ENCODE measurements around the gene ACKR3. TPM values are rescaled to one million over a fixed set of nuclear protein-coding genes. Genes with fewer than 3 reads are reported as not detected.
A peak's percentile ranks its signal among the peaks of the same experiment; 100 is the strongest.

Gene ACKR3
- total and polyA plus RNA-seq, 10 of the 15 experiments (the other 5 are each of a cell fraction or from before 2014, with no cell fraction given), result 3.0 to 154 (median 6.4) TPM

DNA sequence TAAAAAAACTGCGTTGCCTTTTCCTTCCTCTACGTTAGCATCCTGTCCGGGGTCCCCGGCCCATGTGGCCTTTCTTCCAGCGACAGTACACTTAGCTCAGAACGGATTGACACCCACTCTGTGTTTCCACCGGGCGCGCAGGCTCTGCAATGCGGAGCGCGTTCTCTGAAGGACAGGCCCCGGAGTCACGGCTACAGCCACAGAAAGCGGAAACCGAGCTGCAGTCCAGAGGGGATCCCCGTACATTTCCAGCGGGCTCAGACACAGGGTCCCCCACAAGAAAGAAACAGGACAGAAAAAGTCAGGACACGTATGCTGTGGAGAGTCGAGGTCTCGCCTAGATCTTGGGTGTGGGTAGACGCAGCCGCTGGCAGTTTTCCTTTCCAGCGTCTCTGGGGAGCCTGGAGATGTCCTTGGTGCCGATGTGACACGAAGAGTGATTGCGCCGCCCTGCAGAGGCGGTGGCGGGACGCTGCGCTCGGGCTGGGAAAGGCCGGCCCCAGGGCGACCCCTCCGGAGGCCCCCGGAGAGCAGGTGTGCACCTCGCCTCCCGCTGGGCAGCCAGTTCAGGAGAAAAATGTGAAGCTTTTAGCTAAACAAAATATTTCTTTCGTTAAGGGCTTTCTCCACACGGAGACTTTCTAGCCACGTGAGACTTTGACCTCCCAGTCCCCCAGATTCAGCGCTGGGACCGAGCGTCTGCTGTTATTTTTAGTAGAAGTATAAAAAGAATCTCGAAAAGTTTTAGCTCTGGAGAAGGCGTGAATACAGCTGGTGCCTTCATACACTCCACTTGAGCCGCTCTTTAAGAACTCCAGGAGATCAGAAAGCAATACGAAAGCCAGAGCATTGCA lies 1.3 kb upstream of the ACKR3 start (continued):
- TF ChIP-seq SPI1 (IDR thresholded peaks at IDR 0.05; ENCODE audit: borderline replicate concordance, insufficient read depth, low read depth, low read length) (0 out of 2 replicates have a peak, but pooled peaks have one; percentile 21), ZNF217 (IDR thresholded peaks at IDR 0.05) (no peak), CREM (IDR thresholded peaks at IDR 0.05; ENCODE audit: low read depth) (peak; percentile 12; the same call in 1 of the 2 replicates), GABPA (IDR thresholded peaks at IDR 0.05; ENCODE audit: low read depth) (0 out of 2 replicates have a peak, but pooled peaks have one; percentile 12), NFYA (IDR thresholded peaks at IDR 0.05; ENCODE audit: borderline replicate concordance, low read depth, low read length) (no peak), RAD21 (IDR thresholded peaks at IDR 0.05; ENCODE audit: insufficient read depth, low read depth, low read length) (peak; percentile 29; the same call in 1 of the 2 replicates), ZNF622 (IDR thresholded peaks at IDR 0.05) (no peak), MEF2B (IDR thresholded peaks at IDR 0.05; ENCODE audit: partially characterized antibody, poor library complexity, severe bottlenecking) (peak; percentile 82), KAT2A (conservative IDR thresholded peaks at IDR 0.05; ENCODE audit: control insufficient read depth, low read depth, low read length) (no peak), HDGF (IDR thresholded peaks at IDR 0.05) (no peak), ZZZ3 (IDR thresholded peaks at IDR 0.05; ENCODE audit: control insufficient read depth, insufficient read length, low read depth) (no peak), YY1 (IDR thresholded peaks at IDR 0.05; ENCODE audit: low read depth, low read length) (peak; percentile 12; the same call in 1 of the 2 replicates), ESRRA (IDR thresholded peaks at IDR 0.05; ENCODE audit: low read length) (no peak), NR2F1 (conservative IDR thresholded peaks at IDR 0.05) (0 out of 2 replicates have a peak, but pooled peaks have one; percentile 12), ZBED1 (IDR thresholded peaks at IDR 0.05; ENCODE audit: borderline replicate concordance) (no peak), NR2C2 (IDR thresholded peaks at IDR 0.05; ENCODE audit: borderline replicate concordance, control insufficient read depth, insufficient read length, low read depth) (no peak), SMARCA5 (IDR thresholded peaks at IDR 0.05) (no peak), SUPT20H (IDR thresholded peaks at IDR 0.05; ENCODE audit: borderline replicate concordance, control insufficient read depth, low read depth, low read length) (no peak), MYB (IDR thresholded peaks at IDR 0.05; ENCODE audit: borderline replicate concordance, low read depth, low read length) (no peak), ZNF24 (IDR thresholded peaks at IDR 0.05) (no peak)
- TF ChIP-seq, protein P1, sequence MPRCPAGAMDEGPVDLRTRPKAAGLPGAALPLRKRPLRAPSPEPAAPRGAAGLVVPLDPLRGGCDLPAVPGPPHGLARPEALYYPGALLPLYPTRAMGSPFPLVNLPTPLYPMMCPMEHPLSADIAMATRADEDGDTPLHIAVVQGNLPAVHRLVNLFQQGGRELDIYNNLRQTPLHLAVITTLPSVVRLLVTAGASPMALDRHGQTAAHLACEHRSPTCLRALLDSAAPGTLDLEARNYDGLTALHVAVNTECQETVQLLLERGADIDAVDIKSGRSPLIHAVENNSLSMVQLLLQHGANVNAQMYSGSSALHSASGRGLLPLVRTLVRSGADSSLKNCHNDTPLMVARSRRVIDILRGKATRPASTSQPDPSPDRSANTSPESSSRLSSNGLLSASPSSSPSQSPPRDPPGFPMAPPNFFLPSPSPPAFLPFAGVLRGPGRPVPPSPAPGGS (IDR thresholded peaks at IDR 0.05; ENCODE audit: borderline replicate concordance, insufficient read depth, low read depth, low read length, poor library complexity, severe bottlenecking), result no peak
- TF ChIP-seq, protein P2, sequence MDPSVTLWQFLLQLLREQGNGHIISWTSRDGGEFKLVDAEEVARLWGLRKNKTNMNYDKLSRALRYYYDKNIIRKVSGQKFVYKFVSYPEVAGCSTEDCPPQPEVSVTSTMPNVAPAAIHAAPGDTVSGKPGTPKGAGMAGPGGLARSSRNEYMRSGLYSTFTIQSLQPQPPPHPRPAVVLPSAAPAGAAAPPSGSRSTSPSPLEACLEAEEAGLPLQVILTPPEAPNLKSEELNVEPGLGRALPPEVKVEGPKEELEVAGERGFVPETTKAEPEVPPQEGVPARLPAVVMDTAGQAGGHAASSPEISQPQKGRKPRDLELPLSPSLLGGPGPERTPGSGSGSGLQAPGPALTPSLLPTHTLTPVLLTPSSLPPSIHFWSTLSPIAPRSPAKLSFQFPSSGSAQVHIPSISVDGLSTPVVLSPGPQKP (IDR thresholded peaks at IDR 0.05; ENCODE audit: low read depth, low read length), result no peak
- TF ChIP-seq, protein P3, sequence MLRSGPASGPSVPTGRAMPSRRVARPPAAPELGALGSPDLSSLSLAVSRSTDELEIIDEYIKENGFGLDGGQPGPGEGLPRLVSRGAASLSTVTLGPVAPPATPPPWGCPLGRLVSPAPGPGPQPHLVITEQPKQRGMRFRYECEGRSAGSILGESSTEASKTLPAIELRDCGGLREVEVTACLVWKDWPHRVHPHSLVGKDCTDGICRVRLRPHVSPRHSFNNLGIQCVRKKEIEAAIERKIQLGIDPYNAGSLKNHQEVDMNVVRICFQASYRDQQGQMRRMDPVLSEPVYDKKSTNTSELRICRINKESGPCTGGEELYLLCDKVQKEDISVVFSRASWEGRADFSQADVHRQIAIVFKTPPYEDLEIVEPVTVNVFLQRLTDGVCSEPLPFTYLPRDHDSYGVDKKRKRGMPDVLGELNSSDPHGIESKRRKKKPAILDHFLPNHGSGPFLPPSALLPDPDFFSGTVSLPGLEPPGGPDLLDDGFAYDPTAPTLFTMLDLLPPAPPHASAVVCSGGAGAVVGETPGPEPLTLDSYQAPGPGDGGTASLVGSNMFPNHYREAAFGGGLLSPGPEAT (IDR thresholded peaks at IDR 0.05; ENCODE audit: low read depth), result 0 out of 2 replicates have a peak, but pooled peaks have one; percentile 27
- TF ChIP-seq, protein P4, sequence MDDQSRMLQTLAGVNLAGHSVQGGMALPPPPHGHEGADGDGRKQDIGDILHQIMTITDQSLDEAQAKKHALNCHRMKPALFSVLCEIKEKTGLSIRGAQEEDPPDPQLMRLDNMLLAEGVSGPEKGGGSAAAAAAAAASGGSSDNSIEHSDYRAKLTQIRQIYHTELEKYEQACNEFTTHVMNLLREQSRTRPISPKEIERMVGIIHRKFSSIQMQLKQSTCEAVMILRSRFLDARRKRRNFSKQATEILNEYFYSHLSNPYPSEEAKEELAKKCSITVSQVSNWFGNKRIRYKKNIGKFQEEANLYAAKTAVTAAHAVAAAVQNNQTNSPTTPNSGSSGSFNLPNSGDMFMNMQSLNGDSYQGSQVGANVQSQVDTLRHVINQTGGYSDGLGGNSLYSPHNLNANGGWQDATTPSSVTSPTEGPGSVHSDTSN (IDR thresholded peaks at IDR 0.05; ENCODE audit: insufficient replicate concordance, low read depth, low read length), result peak; percentile 9
